Measurements from ENCODE around the gene ENOPH1.

ENOPH1 gene

GRCh38 chr4:82499738-82500434 lies 69.5 kb downstream of the ENOPH1 start:
- H3K27ac ChIP-seq (ENCODE audit: low read depth, low read length) = no peak overlapping the region
- no peaks in the 10 kb centered on the region for H3K27me3 ChIP-seq (ENCODE audit: control insufficient read depth in 5 of 5, insufficient read depth in 4 of 5, low read length in 5 of 5)
- no peaks in the 10 kb centered on the region for H3K9me3 ChIP-seq (ENCODE audit: control insufficient read depth in 5 of 5, low read length in 5 of 5)
- no peak overlapping the region for H3K4me3 ChIP-seq (ENCODE audit: low read depth in 1 of 5, low read length in 5 of 5)
- H3K36me3 ChIP-seq (ENCODE audit: control insufficient read depth in 5 of 5, insufficient read depth in 5 of 5, low read length in 5 of 5) = peaks cover 0 to 4% (median under 1%) of the 10 kb centered on the region in 5 donors
- H3K9ac ChIP-seq (ENCODE audit: low read length in 5 of 5) = no peak overlapping the region
- H3K4me1 ChIP-seq (ENCODE audit: control insufficient read depth in 5 of 5, insufficient read depth in 5 of 5, low read length in 5 of 5) = no peaks in the 10 kb centered on the region

DNA sequence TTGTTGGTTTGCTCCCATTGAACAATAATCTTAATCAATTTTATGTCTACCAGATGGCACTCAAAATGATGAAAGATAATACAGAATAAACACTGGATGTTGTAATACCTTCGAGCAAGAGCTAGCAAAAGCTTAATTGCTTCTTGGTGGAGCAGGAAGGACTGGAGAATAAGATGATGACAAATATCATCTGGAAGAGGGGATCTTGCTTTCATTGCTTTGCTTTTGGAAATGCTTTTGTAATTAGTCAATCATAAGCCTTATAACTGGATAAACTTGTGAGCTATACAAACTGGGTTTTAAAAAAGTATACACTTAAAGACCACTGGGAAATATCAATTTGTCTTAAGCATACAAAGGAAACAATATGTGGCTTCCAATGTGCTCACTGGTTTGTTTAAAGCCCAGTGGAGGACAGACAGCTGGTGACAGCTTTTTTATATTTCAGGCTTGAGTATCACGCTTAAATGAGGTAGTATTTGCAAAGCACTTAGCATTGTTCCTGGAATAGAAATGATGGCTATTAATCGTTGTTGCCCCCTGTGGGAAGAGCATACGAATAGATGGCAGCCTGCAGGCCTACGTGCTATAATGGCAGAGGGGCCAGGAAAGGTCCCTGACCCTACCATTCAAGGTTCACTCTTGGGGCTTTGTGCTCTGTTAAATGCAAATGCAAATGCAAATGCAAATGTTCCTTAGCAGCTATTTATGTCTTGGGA lies 70.2 kb downstream of the ENOPH1 start:
- Histone ChIP-seq H3K9me3 (ENCODE audit: control insufficient read depth in 5 of 5, low read length in 5 of 5) (no peaks in the 10 kb centered on the region), H3K27me3 (ENCODE audit: control insufficient read depth in 5 of 5, insufficient read depth in 4 of 5, low read length in 5 of 5) (no peaks in the 10 kb centered on the region), H3K27ac (ENCODE audit: low read depth, low read length) (no peak overlapping the region), H3K4me1 (ENCODE audit: control insufficient read depth in 5 of 5, insufficient read depth in 5 of 5, low read length in 5 of 5) (no peaks in the 10 kb centered on the region), H3K36me3 (ENCODE audit: control insufficient read depth in 5 of 5, insufficient read depth in 5 of 5, low read length in 5 of 5) (peaks cover 0 to 4% (median 0%) of the 10 kb centered on the region in 5 donors), H3K4me3 (ENCODE audit: low read depth in 1 of 5, low read length in 5 of 5) (no peak overlapping the region), H3K9ac (ENCODE audit: low read length in 5 of 5) (no peak overlapping the region)

DNA sequence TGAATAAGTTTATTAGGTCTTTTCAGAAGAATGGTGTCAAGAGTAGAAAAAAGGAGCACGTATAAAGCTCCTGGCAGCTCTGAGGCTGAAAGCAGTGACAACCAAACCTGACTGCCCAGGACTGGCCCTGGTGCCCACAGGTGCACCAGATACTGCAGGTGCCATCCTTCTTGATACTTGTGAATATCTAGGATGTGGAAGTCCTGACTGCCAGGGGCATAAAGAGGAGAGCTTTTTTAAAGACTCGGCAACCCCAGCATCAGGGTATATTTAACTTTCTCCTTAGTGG lies 70.7 kb downstream of the ENOPH1 start:
- H3K36me3 ChIP-seq (ENCODE audit: control insufficient read depth in 5 of 5, insufficient read depth in 5 of 5, low read length in 5 of 5) = peaks cover 0 to 4% (median 0%) of the 10 kb centered on the region in 5 donors
- no peak overlapping the region for H3K27ac ChIP-seq (ENCODE audit: low read depth, low read length)
- H3K9me3 ChIP-seq (ENCODE audit: control insufficient read depth in 5 of 5, low read length in 5 of 5) = no peaks in the 10 kb centered on the region
- no peak overlapping the region for H3K4me3 ChIP-seq (ENCODE audit: low read depth in 1 of 5, low read length in 5 of 5)
- H3K4me1 ChIP-seq (ENCODE audit: control insufficient read depth in 5 of 5, insufficient read depth in 5 of 5, low read length in 5 of 5) = no peaks in the 10 kb centered on the region
- H3K27me3 ChIP-seq (ENCODE audit: control insufficient read depth in 5 of 5, insufficient read depth in 4 of 5, low read length in 5 of 5) = no peaks in the 10 kb centered on the region
- no peak overlapping the region for H3K9ac ChIP-seq (ENCODE audit: low read length in 5 of 5)

- H3K4me1 ChIP-seq (ENCODE audit: control insufficient read depth in 5 of 5, insufficient read depth in 5 of 5, low read length in 5 of 5) = no peaks in the 10 kb centered on the region
- no peak overlapping the region for H3K4me3 ChIP-seq (ENCODE audit: low read depth in 1 of 5, low read length in 5 of 5)
- no peaks in the 10 kb centered on the region for H3K9me3 ChIP-seq (ENCODE audit: control insufficient read depth in 5 of 5, low read length in 5 of 5)
- no peaks in the 10 kb centered on the region for H3K27me3 ChIP-seq (ENCODE audit: control insufficient read depth in 5 of 5, insufficient read depth in 4 of 5, low read length in 5 of 5)
- no peak overlapping the region for H3K27ac ChIP-seq (ENCODE audit: low read depth, low read length)
- no peaks in the 10 kb centered on the region for H3K36me3 ChIP-seq (ENCODE audit: control insufficient read depth in 5 of 5, insufficient read depth in 5 of 5, low read length in 5 of 5)
- H3K9ac ChIP-seq (ENCODE audit: low read length in 5 of 5) = no peak overlapping the region
These were observed 77.6 kb downstream of the ENOPH1 start for GRCh38 chr4:82508011-82508410.

DNA sequence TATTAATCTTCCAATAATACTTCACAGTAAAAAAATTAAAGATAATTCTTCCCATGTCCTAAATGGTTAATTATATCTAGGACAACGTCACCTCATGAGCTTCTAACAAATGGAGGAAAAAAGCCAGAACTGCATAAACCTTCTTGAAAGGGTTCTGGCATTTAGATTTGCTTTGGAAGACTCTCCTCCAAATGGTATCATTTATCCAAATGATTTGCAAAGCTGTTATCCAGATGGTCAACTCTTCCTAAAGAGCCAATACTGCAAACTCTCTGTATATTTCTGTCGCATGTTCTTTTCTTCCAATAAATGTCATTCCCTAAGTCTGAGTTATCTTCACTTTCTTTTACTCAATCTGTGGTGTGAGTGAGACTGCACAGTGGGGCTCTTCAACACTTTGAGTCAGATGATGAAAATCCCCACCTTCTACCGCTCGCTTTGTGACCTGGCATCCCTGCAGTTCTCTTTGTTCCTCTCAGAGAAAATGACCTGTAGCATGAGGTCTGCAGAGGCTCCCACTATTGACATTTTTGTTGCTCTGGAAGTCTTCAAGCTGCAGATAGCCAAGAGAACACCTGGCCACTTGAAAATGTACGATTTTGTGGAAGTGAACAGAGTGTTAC lies 78.5 kb downstream of the ENOPH1 start:
- Histone ChIP-seq H3K4me3 (ENCODE audit: low read depth in 1 of 5, low read length in 5 of 5) (no peak overlapping the region), H3K9ac (ENCODE audit: low read length in 5 of 5) (no peak overlapping the region), H3K36me3 (ENCODE audit: control insufficient read depth in 5 of 5, insufficient read depth in 5 of 5, low read length in 5 of 5) (no peaks in the 10 kb centered on the region), H3K27me3 (ENCODE audit: control insufficient read depth in 5 of 5, insufficient read depth in 4 of 5, low read length in 5 of 5) (no peaks in the 10 kb centered on the region), H3K27ac (ENCODE audit: low read depth, low read length) (no peak overlapping the region), H3K4me1 (ENCODE audit: control insufficient read depth in 5 of 5, insufficient read depth in 5 of 5, low read length in 5 of 5) (no peaks in the 10 kb centered on the region), H3K9me3 (ENCODE audit: control insufficient read depth in 5 of 5, low read length in 5 of 5) (no peaks in the 10 kb centered on the region)

DNA sequence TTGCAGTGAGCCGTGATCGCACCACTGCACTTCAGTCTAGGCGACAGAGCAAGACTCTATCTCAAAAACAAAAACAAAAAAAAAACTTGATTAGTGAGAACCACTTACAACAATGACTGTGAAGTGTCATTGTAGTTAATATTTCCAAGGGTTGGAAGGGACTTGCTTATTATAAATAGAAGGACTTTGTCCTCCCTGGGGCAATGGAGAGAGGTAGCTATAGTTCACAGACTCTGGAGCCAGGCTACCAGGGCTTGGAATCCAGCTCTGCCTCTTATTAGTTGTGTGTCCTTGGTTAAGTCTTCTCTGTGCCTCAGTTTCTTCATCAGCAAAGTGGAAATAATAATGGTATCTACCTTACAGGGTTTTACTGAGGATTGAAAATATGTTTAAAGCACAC lies 79.8 kb downstream of the ENOPH1 start:
- no peak overlapping the region for H3K27ac ChIP-seq (ENCODE audit: low read depth, low read length)
- H3K27me3 ChIP-seq (ENCODE audit: control insufficient read depth in 5 of 5, insufficient read depth in 4 of 5, low read length in 5 of 5) = no peaks in the 10 kb centered on the region
- no peaks in the 10 kb centered on the region for H3K4me1 ChIP-seq (ENCODE audit: control insufficient read depth in 5 of 5, insufficient read depth in 5 of 5, low read length in 5 of 5)
- no peaks in the 10 kb centered on the region for H3K9me3 ChIP-seq (ENCODE audit: control insufficient read depth in 5 of 5, low read length in 5 of 5)
- H3K9ac ChIP-seq (ENCODE audit: low read length in 5 of 5) = no peak overlapping the region
- no peak overlapping the region for H3K4me3 ChIP-seq (ENCODE audit: low read depth in 1 of 5, low read length in 5 of 5)
- H3K36me3 ChIP-seq (ENCODE audit: control insufficient read depth in 5 of 5, insufficient read depth in 5 of 5, low read length in 5 of 5) = no peaks in the 10 kb centered on the region
